ENCODE data around the gene SENP6.

DNA sequence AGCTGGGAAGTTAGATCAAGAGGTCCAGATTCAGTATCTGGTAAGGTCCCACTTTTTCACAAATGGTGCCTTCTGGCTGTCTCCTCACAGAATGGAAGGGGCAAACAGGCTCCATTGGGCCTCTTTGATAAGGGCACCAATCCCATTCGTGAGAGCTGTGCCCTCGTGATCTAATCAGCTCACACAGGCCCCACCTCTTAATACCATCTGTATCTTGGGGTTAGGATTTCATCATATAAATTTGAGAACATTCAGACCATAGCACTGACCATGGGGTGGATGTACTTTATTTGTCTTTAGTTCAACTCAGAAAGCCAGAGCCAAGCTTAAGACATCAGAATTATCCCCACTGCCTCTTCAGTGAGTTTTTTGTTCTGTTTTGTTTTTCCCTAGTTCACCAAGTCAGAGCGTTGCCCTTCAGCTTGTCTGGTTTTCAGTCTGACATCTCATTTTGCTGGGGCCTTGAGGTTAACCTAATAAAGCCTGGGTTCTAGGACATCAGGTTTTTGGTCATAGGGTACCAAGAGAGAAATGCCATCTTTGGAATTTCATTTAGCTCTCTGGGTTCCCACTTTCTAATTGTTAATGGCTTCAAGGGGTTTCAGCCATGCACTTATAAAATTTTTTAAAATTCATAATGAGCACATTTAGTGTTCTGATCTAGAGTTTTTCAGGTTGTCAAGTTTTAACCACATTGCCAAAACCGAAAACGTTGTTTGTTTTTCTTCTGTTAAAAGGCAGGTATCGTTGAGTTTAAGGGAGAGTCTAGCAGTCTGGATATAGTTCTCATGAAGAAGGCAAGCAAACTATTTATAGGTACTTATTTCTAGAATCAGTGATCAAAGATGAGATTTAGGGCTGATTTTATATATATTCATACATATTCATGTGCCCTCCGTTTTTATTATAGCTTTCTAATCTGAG, 19.0 kb downstream of the SENP6 start:
- TF ChIP-seq, protein P1, sequence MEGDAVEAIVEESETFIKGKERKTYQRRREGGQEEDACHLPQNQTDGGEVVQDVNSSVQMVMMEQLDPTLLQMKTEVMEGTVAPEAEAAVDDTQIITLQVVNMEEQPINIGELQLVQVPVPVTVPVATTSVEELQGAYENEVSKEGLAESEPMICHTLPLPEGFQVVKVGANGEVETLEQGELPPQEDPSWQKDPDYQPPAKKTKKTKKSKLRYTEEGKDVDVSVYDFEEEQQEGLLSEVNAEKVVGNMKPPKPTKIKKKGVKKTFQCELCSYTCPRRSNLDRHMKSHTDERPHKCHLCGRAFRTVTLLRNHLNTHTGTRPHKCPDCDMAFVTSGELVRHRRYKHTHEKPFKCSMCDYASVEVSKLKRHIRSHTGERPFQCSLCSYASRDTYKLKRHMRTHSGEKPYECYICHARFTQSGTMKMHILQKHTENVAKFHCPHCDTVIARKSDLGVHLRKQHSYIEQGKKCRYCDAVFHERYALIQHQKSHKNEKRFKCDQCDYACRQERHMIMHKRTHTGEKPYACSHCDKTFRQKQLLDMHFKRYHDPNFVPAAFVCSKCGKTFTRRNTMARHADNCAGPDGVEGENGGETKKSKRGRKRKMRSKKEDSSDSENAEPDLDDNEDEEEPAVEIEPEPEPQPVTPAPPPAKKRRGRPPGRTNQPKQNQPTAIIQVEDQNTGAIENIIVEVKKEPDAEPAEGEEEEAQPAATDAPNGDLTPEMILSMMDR (conservative IDR thresholded peaks at IDR 0.05): no peak
- no peak for TF ChIP-seq ZFX (IDR thresholded peaks at IDR 0.05)
